H1 (cell line): ENCODE results near the gene HDGFL3. TPM values are rescaled to one million over a fixed set of nuclear protein-coding genes. Genes with fewer than 3 reads are reported as not detected.

Experiments
- ATF2 ChIP-seq: IDR thresholded peaks from 2 replicates; pipeline ENCODE4 v1.6.1; 2012; ENCODE audit warnings: low read length, inconsistent platforms
- EP300 ChIP-seq, 2 experiments: IDR thresholded peaks; 1 replicate in 1 of 2; 2 replicates in 1 of 2; pipeline ENCODE4 v1.6.1; 2011 to 2012; ENCODE audit warnings: low read depth in 2 of 2, low read length in 2 of 2, mild to moderate bottlenecking in 2 of 2, borderline replicate concordance in 1 of 2, inconsistent platforms in 1 of 2, moderate library complexity in 1 of 2
- SAP30 ChIP-seq: fragments of 300-600 bp; sonication (generic); IDR thresholded peaks from 2 replicates; pipeline ENCODE4 v1.7.1; 2012; ENCODE audit warnings: low read length, moderate library complexity, mild to moderate bottlenecking, inconsistent platforms; ENCODE audit not compliant: insufficient read depth, insufficient replicate concordance
- TAF7 ChIP-seq: optimal IDR thresholded peaks from 2 replicates; pipeline ENCODE3; 2011; ENCODE audit warnings: low read depth, mild to moderate bottlenecking, inconsistent platforms, low read length, moderate library complexity, borderline replicate concordance
- polyA plus RNA-seq, 7 experiments: library from polyadenylated mRNA; depleted of rRNA in 3 of 7; stranded (reverse) in 5 of 7; unstranded in 2 of 7; fragments of >200 nt in 5 of 7; fragments of 200-250 nt in 2 of 7; gene quantifications; 1 replicate in 5 of 7; 2 replicates in 1 of 7; 4 replicates in 1 of 7; pipeline versions ENCODE4 v1.2.1 to v1.2.3, GENCODE V29; 2011 to 2013; ENCODE audit warnings: missing spikeins in 2 of 7, mixed read lengths in 2 of 7
- total RNA-seq: library from RNA; stranded (reverse); fragmentation: NEBNext Ultra II Directional; extraction: Animal tissue kit (Norgen Biotek cat#: 25700); gene quantifications from 2 replicates; pipeline ENCODE4 v1.2.1, GENCODE V29; 2021
- TF ChIP-seq, protein P1 (sequence below): fragments of 300-600 bp; sonication (generic); IDR thresholded peaks from 2 replicates; pipeline ENCODE4 v1.7.1; 2012; ENCODE audit warnings: low read length, moderate library complexity, mild to moderate bottlenecking, inconsistent platforms; ENCODE audit not compliant: insufficient replicate concordance
- TF ChIP-seq, protein P2 (sequence below): IDR thresholded peaks from 2 replicates; pipeline ENCODE4 v1.6.1; 2012; ENCODE audit warnings: inconsistent platforms

HDGFL3 gene
- total and polyA plus RNA-seq, 2 of the 8 experiments (the other 6 are each of a cell fraction or from before 2014, with no cell fraction given): 14.1 to 149 TPM

DNA sequence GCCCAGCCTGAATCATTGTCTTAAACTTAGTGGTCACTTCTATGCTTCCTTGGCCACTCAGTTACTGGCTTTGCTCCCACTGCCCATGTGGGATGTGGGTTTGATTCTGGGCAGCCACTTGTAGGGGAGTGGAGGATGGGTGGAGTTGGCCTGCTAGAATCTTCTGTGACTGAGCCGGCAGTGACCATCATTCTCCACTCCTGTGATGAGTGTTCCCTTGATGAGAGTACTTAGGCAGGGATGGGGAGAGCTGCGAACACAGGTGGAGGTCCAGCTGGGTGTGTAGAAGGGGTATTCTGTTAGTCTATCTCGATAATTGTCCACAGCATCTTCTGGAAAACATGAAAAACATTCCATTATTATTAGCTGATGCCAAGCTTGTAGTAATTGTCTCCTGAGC, 92.2 kb downstream of the HDGFL3 start (continued):
- TF ChIP-seq, protein P1, sequence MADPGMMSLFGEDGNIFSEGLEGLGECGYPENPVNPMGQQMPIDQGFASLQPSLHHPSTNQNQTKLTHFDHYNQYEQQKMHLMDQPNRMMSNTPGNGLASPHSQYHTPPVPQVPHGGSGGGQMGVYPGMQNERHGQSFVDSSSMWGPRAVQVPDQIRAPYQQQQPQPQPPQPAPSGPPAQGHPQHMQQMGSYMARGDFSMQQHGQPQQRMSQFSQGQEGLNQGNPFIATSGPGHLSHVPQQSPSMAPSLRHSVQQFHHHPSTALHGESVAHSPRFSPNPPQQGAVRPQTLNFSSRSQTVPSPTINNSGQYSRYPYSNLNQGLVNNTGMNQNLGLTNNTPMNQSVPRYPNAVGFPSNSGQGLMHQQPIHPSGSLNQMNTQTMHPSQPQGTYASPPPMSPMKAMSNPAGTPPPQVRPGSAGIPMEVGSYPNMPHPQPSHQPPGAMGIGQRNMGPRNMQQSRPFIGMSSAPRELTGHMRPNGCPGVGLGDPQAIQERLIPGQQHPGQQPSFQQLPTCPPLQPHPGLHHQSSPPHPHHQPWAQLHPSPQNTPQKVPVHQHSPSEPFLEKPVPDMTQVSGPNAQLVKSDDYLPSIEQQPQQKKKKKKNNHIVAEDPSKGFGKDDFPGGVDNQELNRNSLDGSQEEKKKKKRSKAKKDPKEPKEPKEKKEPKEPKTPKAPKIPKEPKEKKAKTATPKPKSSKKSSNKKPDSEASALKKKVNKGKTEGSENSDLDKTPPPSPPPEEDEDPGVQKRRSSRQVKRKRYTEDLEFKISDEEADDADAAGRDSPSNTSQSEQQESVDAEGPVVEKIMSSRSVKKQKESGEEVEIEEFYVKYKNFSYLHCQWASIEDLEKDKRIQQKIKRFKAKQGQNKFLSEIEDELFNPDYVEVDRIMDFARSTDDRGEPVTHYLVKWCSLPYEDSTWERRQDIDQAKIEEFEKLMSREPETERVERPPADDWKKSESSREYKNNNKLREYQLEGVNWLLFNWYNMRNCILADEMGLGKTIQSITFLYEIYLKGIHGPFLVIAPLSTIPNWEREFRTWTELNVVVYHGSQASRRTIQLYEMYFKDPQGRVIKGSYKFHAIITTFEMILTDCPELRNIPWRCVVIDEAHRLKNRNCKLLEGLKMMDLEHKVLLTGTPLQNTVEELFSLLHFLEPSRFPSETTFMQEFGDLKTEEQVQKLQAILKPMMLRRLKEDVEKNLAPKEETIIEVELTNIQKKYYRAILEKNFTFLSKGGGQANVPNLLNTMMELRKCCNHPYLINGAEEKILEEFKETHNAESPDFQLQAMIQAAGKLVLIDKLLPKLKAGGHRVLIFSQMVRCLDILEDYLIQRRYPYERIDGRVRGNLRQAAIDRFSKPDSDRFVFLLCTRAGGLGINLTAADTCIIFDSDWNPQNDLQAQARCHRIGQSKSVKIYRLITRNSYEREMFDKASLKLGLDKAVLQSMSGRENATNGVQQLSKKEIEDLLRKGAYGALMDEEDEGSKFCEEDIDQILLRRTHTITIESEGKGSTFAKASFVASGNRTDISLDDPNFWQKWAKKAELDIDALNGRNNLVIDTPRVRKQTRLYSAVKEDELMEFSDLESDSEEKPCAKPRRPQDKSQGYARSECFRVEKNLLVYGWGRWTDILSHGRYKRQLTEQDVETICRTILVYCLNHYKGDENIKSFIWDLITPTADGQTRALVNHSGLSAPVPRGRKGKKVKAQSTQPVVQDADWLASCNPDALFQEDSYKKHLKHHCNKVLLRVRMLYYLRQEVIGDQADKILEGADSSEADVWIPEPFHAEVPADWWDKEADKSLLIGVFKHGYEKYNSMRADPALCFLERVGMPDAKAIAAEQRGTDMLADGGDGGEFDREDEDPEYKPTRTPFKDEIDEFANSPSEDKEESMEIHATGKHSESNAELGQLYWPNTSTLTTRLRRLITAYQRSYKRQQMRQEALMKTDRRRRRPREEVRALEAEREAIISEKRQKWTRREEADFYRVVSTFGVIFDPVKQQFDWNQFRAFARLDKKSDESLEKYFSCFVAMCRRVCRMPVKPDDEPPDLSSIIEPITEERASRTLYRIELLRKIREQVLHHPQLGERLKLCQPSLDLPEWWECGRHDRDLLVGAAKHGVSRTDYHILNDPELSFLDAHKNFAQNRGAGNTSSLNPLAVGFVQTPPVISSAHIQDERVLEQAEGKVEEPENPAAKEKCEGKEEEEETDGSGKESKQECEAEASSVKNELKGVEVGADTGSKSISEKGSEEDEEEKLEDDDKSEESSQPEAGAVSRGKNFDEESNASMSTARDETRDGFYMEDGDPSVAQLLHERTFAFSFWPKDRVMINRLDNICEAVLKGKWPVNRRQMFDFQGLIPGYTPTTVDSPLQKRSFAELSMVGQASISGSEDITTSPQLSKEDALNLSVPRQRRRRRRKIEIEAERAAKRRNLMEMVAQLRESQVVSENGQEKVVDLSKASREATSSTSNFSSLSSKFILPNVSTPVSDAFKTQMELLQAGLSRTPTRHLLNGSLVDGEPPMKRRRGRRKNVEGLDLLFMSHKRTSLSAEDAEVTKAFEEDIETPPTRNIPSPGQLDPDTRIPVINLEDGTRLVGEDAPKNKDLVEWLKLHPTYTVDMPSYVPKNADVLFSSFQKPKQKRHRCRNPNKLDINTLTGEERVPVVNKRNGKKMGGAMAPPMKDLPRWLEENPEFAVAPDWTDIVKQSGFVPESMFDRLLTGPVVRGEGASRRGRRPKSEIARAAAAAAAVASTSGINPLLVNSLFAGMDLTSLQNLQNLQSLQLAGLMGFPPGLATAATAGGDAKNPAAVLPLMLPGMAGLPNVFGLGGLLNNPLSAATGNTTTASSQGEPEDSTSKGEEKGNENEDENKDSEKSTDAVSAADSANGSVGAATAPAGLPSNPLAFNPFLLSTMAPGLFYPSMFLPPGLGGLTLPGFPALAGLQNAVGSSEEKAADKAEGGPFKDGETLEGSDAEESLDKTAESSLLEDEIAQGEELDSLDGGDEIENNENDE: no peak
- TF ChIP-seq EP300 (IDR thresholded peaks at IDR 0.05; ENCODE audit: borderline replicate concordance in 1 of 2, low read depth in 2 of 2, low read length in 2 of 2) (no peak), SAP30 (no peak), ATF2 (no peak), TAF7 (no peak)
- TF ChIP-seq, protein P2, sequence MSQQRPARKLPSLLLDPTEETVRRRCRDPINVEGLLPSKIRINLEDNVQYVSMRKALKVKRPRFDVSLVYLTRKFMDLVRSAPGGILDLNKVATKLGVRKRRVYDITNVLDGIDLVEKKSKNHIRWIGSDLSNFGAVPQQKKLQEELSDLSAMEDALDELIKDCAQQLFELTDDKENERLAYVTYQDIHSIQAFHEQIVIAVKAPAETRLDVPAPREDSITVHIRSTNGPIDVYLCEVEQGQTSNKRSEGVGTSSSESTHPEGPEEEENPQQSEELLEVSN: no peak
